ENCODE results near the gene PATJ.

DNA sequence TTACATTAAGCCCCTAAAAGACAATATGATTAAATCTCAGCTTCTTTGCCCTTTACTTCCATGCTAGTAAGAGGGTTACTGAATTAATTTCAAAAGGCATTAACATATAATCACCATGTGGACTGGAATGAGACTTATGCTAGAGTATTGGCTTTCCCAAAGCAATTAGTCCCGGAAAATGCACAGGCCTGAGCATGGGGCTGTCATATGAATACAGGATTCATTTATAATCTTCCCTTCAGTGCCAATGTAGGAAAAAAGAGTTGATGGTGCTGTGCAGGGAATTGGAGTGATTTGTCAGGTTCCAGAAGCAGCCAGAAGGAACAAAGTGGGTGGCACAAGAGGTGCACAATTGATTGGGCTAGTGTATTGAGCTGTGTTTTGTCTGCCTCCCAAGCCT, 253.4 kb downstream of the PATJ start:
- no peak for TF ChIP-seq POLR2A (IDR thresholded peaks at IDR 0.05)
- TF ChIP-seq CTCF (IDR thresholded peaks at IDR 0.05), result no peak
